GM18499 (cell line): ENCODE results near the gene FRMD8.

Experiments used
- ATAC-seq: cut with Tn5 transposase; IDR thresholded peaks from one replicate; pipeline ENCODE4 v1.9.1; 2021; ENCODE audit warnings: moderate number of reproducible peaks; ENCODE audit not compliant: insufficient read depth, unreplicated experiment

Gene FRMD8

DNA sequence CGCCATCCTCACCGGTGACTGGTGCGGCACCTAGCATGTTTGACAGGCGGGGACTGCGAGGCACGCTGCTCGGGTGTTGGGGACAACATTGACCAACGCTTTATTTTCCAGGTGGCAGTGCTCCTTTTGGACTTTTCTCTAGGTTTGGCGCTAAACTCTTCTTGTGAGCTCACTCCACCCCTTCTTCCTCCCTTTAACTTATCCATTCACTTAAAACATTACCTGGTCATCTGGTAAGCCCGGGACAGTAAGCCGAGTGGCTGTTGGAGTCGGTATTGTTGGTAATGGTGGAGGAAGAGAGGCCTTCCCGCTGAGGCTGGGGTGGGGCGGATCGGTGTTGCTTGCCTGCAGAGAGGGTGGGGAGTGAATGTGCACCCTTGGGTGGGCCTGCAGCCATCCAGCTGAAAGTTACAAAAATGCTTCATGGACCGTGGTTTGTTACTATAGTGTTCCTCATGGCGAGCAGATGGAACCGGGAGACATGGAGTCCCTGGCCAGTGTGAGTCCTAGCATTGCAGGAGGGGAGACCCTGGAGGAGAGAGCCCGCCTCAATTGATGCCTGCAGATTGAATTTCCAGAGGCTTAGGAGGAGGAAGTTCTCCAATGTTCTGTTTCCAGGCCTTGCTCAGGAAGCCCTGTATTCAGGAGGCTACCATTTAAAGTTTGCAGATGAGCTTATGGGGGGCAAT lies 37.2 kb downstream of the FRMD8 start:
- ATAC-seq = no peak

DNA sequence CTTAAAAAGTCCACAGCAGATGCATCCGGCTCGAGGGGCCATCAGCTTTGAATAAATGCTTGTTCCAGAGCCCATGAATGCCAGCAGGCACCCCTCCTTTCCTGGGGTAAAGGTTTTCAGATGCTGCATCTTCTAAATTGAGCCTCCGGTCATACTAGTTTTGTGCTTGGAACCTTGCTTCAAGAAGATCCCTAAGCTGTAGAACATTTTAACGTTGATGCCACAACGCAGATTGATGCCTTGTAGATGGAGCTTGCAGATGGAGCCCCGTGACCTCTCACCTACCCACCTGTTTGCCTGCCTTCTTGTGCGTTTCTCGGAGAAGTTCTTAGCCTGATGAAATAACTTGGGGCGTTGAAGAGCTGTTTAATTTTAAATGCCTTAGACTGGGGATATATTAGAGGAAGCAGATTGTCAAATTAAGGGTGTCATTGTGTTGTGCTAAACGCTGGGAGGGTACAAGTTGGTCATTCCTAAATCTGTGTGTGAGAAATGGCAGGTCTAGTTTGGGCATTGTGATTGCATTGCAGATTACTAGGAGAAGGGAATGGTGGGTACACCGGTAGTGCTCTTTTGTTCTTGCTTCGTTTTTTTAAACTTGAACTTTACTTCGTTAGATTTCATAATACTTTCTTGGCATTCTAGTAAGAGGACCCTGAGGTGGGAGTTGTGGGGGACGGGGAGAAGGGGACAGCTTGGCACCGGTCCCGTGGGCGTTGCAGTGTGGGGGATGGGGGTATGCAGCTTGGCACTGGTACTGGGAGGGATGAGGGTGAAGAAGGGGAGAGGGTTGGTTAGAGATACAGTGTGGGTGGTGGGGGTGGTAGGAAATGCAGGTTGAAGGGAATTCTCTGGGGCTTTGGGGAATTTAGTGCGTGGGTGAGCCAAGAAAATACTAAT lies 38.0 kb downstream of the FRMD8 start:
- no peak for ATAC-seq

DNA sequence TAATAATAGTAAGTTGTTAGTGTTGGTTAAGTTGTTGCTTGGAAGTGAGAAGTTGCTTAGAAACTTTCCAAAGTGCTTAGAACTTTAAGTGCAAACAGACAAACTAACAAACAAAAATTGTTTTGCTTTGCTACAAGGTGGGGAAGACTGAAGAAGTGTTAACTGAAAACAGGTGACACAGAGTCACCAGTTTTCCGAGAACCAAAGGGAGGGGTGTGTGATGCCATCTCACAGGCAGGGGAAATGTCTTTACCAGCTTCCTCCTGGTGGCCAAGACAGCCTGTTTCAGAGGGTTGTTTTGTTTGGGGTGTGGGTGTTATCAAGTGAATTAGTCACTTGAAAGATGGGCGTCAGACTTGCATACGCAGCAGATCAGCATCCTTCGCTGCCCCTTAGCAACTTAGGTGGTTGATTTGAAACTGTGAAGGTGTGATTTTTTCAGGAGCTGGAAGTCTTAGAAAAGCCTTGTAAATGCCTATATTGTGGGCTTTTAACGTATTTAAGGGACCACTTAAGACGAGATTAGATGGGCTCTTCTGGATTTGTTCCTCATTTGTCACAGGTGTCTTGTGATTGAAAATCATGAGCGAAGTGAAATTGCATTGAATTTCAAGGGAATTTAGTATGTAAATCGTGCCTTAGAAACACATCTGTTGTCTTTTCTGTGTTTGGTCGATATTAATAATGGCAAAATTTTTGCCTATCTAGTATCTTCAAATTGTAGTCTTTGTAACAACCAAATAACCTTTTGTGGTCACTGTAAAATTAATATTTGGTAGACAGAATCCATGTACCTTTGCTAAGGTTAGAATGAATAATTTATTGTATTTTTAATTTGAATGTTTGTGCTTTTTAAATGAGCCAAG lies 38.9 kb downstream of the FRMD8 start:
- no peak for ATAC-seq

DNA sequence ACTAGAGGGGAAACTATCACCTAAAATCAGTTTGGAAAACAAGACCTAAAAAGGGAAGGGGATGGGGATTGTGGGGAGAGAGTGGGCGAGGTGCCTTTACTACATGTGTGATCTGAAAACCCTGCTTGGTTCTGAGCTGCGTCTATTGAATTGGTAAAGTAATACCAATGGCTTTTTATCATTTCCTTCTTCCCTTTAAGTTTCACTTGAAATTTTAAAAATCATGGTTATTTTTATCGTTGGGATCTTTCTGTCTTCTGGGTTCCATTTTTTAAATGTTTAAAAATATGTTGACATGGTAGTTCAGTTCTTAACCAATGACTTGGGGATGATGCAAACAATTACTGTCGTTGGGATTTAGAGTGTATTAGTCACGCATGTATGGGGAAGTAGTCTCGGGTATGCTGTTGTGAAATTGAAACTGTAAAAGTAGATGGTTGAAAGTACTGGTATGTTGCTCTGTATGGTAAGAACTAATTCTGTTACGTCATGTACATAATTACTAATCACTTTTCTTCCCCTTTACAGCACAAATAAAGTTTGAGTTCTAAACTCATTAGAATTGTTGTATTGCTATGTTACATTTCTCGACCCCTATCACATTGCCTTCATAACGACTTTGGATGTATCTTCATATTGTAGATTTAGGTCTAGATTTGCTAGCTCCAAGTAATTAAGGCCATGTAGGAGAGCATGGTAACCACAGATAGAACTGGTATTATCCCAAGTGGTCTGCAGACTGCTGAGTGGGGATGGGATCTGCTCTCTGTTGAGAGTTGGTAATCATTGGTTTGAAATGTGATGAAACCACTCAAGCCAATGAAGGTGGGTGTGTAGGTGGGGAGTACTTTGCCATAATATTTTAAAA lies 39.8 kb downstream of the FRMD8 start:
- no peak for ATAC-seq

DNA sequence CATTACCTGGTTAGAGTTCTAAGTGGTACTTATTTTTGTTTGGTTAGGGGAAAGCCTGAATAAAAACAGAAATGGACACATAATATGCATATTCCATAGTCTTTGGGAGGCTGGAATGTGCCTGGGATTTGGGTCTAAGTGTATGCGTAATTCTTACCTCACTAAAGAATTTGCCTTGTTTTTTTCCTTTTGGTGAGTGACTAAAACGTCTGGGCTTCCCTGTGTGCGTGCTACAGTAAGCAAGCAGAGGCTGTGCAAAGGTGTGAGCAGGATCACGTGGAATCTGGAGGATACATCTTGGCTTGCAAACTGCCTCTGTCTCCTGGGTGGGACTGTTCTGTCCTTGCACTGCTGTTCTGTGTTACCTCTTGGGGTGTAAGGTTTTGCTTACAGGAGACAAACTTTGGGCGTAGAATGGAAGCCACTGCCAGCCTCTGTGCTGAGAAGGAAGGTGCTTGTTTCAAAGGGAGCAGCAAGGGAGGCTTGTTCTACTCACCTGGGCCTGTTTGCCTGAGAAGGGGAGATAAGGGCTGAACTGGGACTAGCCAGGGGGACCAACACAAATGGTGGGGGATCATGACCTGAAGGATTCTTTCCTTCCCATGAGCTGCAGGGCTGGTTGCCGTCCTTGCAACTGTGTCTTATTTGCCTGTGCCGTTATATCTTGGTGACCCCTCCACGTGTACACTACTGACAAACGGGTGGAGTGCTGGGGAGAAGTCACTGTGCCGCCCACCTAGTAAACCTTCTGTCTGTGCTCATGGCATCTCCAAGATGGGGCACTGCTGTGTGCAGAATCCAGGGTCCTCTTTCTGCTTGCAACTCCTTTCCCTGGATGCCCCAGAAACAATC lies 40.6 kb downstream of the FRMD8 start:
- ATAC-seq = no peak

DNA sequence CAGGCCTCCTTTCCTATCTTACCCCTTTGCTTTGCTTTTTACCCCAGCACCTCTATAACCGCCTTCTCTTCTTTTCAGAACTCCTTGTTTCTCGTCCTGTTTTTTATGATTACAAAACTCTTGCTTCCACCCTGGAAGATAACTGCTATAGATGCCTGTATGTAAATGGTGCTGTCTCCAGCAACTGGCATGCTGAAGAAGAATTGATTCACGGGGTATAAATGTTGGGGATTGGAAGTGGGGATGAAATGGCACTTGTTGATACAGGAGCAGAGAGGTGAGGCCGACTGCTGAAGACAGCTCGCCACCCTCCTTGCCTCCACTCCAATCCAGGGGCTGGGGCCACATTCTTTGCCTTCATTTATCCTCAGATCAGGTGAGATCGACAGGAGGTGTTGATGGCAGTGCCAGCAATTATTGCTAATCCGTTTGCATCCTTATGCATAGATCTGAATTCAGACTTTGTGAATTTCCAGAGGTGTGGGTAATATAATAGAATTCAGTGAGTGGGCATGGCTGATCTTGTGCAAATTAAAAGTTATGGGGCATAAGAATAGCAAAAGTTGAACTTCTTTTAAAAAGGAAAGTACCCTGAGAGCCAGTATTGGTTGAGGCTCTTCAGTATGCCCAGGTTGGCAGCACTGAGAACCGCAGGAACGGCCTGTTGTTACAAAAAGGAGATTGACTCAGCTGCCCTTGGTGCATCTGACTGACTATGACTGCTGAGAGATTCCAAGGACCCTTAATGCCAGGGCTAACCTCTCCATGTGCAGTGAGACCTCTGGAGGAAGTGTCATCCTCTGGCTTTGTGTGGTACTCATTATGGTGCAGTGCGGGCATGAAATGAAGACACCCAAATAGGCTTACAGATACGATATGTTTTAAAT lies 41.5 kb downstream of the FRMD8 start:
- no peak for ATAC-seq

DNA sequence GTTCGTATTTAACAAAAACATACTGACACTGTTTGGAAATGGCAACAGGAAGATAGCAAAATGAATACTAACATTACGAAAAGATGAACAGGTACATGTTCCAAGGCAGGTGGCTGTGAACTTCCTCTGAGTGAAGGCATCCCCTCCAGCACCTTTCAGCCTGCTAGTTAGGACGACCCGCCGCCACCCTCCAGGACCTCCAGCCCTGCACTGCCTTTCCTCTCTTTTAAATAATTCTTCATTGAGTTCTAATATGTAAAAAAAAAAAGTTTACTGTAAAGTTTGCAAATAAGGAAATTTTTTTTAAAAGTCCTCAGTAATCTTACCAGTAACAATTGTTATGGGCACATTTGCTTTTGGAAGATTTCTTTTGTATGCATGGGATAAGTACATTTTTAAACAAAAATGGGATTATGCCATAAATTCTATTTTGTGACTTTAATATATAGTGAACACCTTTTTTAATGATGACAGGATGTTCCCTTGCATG lies 42.2 kb downstream of the FRMD8 start:
- no peak for ATAC-seq

DNA sequence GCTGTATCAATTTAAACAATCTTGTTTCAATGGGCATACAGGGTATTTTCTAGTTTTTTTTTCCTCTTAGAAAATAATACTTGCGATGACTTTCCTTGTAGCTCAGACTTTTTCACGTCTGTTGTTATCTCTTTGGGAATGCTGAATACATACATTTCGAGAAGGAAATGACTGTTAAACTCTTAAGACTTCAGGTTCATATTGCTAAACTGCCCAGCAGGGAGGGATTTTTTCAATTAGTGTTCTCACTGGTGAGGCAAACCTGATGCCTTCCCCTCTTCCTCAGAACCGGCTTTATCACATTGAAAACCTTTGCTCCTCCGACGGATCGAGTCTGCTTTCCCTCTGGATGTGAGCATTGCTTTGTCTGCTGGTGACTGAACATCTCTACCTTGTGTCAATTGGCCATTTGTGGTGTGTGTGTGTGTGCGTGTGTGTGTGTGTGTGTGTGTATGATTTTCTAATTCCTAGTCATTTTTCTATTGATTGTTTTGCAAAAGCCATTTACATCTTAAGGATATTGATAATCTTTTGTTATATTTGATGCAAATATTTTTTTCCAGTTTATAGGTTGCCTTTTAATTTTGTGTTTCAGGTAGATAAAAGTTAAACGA lies 42.7 kb downstream of the FRMD8 start:
- ATAC-seq = no peak

DNA sequence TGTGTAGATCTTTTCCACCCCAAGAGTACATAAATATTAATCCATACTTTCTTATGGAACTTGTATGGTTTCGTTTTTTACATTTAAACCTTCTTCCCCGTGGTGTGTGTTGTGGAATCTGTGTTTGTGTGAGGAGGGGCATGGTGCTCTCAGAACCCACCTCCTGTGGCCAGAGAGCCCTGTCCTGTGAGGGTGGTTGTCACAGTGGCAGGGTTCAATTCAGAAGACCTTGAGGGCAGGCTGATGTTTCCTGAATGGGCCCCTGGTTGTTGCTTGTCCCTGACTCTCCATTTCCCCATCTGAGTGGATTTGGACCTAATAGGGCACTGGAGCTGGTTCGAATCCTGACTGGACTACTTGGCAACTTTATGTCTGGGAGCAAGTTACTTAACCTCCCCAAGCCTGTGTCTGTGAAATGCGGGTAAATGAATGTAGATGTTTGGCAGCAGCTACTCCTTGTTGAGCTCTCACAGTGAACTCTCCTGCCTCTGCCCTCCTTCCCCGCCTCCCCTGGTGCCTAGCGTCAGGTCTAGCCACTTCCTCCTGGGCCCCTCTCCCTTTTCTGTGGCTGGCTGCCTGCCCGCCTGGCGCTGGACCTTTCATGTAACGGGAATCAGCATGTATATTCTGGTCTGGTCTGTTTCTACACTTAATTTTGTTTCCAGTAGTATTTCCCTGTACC lies 43.4 kb downstream of the FRMD8 start:
- ATAC-seq = no peak

DNA sequence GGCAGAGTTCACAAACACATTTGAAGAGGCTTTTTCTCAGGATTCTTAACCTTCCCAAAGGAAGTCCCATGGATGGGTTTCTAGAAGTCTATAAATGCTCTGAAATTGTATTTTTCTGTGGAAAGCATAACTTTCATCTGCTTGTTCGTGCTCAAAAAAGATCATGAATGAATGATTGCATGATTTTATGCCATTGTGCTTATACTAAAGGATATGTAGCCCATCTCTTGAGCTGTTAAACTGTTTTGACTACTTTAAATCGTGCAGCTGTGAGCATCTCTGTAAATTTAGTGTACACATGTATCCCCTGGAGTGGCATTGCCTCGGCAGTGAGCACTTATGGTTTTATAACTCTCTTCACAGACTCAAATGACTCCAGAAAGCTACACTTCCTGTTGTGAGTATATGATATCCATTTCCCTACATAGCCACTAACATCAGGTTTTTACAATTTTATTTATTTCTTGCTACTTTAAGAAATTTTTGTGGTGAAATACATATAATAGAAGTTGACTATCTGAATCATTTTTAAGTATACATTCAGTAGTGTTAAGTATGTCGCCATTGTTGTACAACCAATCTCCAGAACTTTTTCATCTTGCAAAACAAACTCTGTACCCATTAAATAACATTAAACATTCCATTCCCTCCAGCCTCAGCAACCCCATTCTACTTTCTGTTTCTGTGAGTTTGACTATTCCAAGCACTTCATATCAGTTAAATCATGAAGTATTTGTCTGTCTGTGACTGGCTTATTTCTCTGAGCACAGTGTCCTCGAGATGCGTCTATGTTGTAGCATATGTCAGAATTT lies 44.2 kb downstream of the FRMD8 start:
- ATAC-seq = no peak

DNA sequence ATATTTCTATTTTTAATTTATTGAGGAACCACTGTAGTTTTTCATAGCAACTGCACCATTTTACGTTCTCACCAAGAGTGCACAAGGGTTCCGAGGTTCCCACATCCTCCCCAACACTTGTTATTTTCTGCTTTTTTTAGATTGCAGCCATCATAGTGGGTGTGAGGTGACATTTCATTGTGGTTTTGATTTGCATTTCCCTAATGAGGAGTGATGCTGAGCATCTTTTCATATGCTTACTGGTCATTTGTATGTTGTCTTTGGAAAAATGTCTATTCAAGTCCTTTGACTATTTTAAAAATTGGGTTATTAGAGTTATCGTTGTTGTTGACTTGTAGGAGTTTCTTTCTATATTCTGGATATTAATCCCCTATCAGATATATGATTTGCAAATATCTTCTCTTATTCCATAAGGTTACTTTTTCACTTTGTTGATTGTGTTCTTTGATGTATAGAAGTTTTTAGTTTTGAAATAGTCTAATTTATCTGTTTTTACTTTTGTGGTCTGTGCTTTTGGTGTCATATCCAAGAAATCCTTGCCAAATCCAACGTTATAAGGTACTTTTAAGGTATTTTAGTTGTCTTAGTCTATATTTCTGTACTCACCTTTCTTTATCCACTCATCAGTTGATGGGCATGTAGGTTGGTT lies 45.1 kb downstream of the FRMD8 start:
- no peak for ATAC-seq

DNA sequence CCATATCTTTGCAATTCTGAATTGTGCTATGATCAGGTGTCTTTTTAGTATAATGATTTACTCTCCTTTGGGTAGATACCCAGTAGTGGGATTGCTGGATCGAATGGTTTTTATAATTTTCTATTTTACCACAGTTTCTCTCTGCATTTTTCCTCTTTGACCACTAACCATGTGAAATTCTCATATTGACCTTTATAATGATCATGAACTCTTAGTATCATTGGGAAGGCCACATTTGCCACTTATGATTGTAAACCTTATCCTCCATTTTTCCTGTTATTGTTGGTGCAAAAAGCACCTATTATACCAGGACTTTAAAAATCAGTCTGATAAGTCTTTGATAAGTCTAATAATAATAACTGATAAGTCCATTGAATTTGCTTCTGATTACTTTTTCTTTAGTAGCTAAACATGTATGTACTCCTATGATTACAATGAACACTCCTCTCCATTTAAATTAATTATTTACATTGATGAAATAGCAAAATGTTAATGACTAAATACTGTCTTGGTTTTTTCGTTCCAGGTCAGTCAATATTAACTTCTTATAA lies 45.7 kb downstream of the FRMD8 start:
- ATAC-seq = no peak

DNA sequence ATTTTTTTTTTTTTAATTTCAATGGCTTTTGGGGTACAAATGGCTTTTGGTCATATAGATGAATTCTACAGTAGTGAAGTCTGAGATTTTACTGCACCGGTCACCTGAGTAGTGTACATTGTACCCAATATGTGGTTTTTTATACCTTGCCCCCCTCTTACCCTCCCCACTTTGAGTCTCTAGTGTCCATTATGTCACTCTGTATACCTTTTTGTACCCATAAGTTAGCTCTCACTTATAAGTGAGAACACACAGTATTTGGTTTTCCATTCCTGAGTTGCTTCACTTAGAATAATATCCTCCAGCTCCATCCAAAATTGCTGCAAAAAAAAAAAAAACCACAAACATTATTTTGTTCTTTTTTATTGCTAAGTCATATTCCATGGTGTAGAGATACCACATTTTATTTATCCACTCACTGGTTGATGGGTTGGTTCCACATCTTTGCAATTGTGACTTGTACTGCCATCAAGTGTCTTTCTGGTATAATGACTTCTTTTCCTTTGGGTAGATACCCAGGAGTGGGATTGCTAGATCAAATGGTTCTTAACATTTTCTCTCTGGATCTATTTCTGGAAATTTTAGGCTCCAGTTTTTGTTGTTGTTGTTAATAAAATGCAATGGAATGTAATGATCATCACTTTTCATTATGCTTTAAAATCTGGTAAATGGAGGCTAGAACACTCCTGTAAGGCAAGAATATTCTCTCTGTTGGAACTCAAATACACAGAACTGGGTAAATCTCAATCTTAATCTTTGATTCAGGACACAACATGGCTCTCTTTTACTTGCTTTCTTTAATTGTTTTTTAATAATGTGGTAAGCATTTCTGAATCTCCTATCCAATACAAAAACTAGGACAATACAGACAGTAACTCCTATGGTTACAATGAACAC lies 46.5 kb downstream of the FRMD8 start:
- no peak for ATAC-seq

DNA sequence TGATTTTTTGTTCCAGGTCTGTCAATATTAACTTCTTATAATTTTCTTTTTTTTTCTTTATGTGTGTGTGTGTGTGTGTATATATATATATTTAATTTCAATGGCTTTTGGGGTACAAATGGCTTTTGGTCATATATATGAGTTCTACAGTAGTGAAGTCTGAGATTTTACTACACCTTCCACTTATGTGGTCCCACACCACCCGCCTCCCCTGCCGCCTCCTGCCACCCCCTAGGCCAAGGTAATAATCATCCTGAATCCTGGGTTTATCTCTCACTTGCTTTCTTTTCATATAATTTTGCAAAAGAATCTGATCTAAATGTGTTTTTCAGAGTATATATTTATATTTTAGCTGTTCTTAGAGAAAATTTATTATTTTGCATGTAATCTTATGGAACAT lies 47.2 kb downstream of the FRMD8 start:
- no peak for ATAC-seq
